ENCODE measurements around the gene RBMY1E.
"Not testable (repeated sequence)": the region's sequence is repeated elsewhere in the genome, so short reads cannot be mapped to it uniquely, and the experiment has no call there.

RBMY1E gene

DNA sequence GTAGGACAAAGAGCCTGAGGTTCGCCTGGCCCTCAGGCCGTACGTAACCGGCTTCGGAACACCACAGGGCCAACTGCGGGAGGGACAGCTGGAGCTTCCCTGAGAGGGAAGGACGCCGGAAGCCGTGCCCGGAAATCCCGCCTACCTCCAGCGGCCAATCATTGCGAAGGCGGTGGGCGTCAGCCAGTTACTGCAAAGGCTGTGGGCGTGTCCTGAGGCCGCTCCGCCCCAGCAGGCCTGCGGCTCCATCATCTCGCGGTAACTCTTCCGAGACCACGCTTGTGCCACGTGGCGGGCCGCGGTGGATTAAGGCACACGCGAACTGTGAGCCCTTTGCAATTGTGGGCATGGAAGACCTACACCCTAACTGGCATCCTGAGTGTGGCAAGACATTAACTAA lies at the start of gene RBMY1E:
TSS of gene RBMY1E (minus strand) at position 101 of the 400 bp plus-strand sequence. CDS start 1,978 bp downstream, outside the sequence.
- not testable (repeated sequence) for DNase-seq (ENCODE audit: low read depth in 3 of 3)

- not testable (repeated sequence) for DNase-seq (ENCODE audit: low read depth in 3 of 3)
Observed at GRCh38 chrY:21894426-21894825, 23.4 kb downstream of the RBMY1E start, which contains the start of gene RBMY1D. TSS of gene RBMY1D (minus strand) at chrY:21894526. CDS start at chrY:21892513, 2,013 bp downstream.

- not testable (repeated sequence) for DNase-seq (ENCODE audit: low read depth in 3 of 3)
Observed at GRCh38 chrY:21869407-21870076, 48.3 kb downstream of the RBMY1E start.

All from stimulated activated CD4-positive, alpha-beta T cell treated with anti-CD3 and anti-CD28 coated beads, TNF-alpha, amount 100 ng/mL, for 4 hours (primary cell).